ENCODE measurements around the gene EMSY. TPM values are rescaled to one million over a fixed set of nuclear protein-coding genes. Genes with fewer than 3 reads are reported as not detected.

Gene EMSY
- total and polyA plus RNA-seq, 2 of the 8 experiments (the other 6 are each of a cell fraction or from before 2014, with no cell fraction given), result 29.6 to 34.6 TPM

GRCh38 chr11:76559346-76559745 lies 114.5 kb downstream of the EMSY start (continued):
- TF ChIP-seq CHD7 (IDR thresholded peaks at IDR 0.05; ENCODE audit: insufficient replicate concordance, low read length) (no peak), CREB1 (IDR thresholded peaks at IDR 0.05) (no peak), PHF8 (conservative IDR thresholded peaks at IDR 0.05; ENCODE audit: low read depth, low read length) (no peak), SUZ12 (IDR thresholded peaks at IDR 0.05; ENCODE audit: low read length) (no peak), BCL11A (IDR thresholded peaks at IDR 0.05; ENCODE audit: low read depth in 2 of 2, low read length in 2 of 2) (no peak), RBBP5 (IDR thresholded peaks at IDR 0.05; ENCODE audit: borderline replicate concordance, low read depth, low read length) (no peak)
